Astrocyte of the cerebellum (primary cell): ENCODE results near the gene UMODL1.

Experiments used
- DNase-seq: peaks from one replicate; pipeline ENCODE4 v3.0.0-alpha.2; 2011; ENCODE audit warnings: low read depth
- H3K4me3 ChIP-seq: 2 replicates; pipeline ENCODE4 v1.5.1; 2011; ENCODE audit warnings: mild to moderate bottlenecking, low read depth, low read length, moderate library complexity
- CTCF ChIP-seq: IDR thresholded peaks from 2 replicates; pipeline ENCODE4 v1.5.1; 2012; ENCODE audit warnings: low read length, low read depth, moderate library complexity, mild to moderate bottlenecking; ENCODE audit errors: missing control alignments
- in situ Hi-C: cut with HindIII; loops from 2 replicates; pipeline ENCODE4 v1.10.0; 2017; ENCODE audit warnings: low sequenced_read_pairs

The UMODL1 gene

GRCh38 chr21:42142141-42142540 is 71.0 kb downstream of the UMODL1 start:
- TF ChIP-seq CTCF: no peak
- no peak for DNase-seq
- H3K4me3 ChIP-seq: no peak overlapping the region
- in situ Hi-C loops: no loop called here

GRCh38 chr21:42142627-42143026 is 71.5 kb downstream of the UMODL1 start:
- H3K4me3 ChIP-seq: no peak overlapping the region
- TF ChIP-seq CTCF: no peak
- in situ Hi-C loops: no loop called here
- DNase-seq: no peak

GRCh38 chr21:42143111-42143510 is 72.0 kb downstream of the UMODL1 start:
- no peak overlapping the region for H3K4me3 ChIP-seq
- in situ Hi-C loops: no loop called here
- no peak for DNase-seq
- no peak for TF ChIP-seq CTCF

- in situ Hi-C loops: no loop called here
- H3K4me3 ChIP-seq: no peak overlapping the region
- TF ChIP-seq CTCF: no peak
- no peak for DNase-seq
Measured at GRCh38 chr21:42144221-42144620, 73.1 kb downstream of the UMODL1 start.

GRCh38 chr21:42144679-42145568 is 73.8 kb downstream of the UMODL1 start:
- no peak for TF ChIP-seq CTCF
- H3K4me3 ChIP-seq: no peak overlapping the region
- DNase-seq: no peak
- in situ Hi-C loops: no loop called here

- in situ Hi-C loops: no loop called here
- peak; percentile 29 for DNase-seq
- no peak overlapping the region for H3K4me3 ChIP-seq
- peak; percentile 95 for TF ChIP-seq CTCF
Measured at GRCh38 chr21:42145569-42146272, 74.6 kb downstream of the UMODL1 start.
